COLO829 (cell line): ENCODE measurements around the gene TUBGCP6.

ENCODE experiments used
- DNase-seq: peaks from one replicate; pipeline ENCODE4 v3.0.0; 2012; ENCODE audit warnings: low spot score

Gene TUBGCP6, protein sequence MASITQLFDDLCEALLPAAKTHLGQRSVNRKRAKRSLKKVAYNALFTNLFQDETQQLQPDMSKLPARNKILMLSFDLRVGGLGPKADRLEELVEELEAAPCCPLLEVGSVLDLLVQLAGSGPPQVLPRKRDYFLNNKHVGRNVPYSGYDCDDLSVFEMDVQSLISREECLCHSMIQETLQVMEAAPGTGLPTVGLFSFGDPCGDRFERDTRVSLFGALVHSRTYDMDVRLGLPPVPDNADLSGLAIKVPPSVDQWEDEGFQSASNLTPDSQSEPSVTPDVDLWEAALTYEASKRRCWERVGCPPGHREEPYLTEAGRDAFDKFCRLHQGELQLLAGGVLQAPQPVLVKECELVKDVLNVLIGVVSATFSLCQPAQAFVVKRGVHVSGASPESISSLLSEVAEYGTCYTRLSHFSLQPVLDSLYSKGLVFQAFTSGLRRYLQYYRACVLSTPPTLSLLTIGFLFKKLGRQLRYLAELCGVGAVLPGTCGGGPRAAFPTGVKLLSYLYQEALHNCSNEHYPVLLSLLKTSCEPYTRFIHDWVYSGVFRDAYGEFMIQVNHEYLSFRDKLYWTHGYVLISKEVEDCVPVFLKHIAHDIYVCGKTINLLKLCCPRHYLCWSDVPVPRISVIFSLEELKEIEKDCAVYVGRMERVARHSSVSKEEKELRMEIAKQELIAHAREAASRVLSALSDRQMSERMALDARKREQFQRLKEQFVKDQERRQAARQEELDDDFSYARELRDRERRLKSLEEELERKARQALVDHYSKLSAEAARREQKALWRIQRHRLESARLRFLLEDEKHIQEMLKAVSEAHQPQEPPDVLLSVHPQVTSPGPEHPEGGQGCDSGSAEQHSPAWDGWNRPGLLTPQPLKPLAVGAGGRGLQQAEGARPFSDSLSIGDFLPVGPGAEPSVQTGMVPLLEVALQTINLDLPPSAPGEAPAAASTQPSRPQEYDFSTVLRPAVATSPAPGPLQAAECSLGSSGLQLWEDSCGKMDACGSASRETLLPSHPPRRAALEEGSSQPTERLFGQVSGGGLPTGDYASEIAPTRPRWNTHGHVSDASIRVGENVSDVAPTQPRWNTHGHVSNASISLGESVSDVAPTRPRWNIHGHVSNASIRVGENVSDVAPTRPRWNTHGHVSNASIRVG (N-terminal part only)

DNA sequence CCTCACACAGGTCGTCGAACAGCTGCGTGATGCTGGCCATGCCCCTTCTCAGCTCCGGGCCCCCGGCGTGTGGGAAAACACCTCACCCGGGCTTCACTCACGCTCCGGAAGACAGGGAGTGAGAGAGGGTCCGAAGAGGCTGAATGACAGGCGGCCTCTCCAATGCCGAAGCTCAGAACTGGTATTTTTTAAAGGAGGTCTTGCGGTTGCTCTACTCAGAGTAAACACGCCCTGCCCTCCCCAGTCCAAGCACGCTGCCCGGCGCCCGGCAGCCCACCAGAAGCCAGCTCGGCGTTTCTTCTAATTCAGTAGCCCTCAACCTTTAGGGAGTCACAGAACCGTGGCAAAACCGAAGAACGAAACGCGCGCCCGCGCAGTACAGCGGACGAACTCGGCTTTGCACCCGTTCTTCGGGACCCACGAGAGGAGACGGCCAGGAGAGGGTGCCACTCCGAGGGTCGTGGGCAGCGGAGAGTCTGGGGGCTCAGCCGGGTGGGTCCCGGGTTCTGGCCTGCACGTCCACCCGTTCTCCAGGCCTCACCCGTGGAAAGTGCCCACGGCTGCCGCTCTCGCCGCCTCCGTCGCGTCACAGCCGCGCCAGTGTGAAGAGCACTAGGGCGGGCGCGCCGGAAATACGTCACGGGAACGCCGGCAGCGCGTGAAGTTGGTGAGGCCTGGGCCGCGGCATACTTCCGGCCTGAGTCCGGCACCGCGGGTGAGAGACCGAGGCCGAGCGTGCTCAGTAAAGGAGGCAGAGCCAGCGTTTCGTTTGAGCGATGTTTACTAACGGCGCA, at the start of gene TUBGCP6:
Gene TUBGCP6 (minus strand): TSS at position 604 of the 794 bp plus-strand sequence. CDS start 564 bp downstream, at position 40.
- peak; percentile 90 for DNase-seq

DNA sequence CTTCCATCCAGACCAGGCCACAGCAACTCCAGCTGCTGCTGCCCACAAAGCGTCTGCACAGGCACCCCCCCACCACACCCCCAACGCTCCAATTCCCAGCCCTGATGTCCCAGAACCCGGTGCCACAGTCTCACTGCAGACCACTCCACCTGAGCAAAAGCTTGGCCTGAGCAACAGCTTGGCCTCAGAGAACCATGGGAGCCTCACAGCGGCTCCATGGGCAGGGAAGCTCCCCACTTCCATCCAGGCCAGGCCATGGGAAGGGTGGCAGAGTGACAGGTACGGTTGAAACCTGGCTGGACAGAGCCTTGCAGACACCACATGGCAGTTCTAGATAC, 49.5 kb upstream of the TUBGCP6 start:
- DNase-seq = no peak

DNA sequence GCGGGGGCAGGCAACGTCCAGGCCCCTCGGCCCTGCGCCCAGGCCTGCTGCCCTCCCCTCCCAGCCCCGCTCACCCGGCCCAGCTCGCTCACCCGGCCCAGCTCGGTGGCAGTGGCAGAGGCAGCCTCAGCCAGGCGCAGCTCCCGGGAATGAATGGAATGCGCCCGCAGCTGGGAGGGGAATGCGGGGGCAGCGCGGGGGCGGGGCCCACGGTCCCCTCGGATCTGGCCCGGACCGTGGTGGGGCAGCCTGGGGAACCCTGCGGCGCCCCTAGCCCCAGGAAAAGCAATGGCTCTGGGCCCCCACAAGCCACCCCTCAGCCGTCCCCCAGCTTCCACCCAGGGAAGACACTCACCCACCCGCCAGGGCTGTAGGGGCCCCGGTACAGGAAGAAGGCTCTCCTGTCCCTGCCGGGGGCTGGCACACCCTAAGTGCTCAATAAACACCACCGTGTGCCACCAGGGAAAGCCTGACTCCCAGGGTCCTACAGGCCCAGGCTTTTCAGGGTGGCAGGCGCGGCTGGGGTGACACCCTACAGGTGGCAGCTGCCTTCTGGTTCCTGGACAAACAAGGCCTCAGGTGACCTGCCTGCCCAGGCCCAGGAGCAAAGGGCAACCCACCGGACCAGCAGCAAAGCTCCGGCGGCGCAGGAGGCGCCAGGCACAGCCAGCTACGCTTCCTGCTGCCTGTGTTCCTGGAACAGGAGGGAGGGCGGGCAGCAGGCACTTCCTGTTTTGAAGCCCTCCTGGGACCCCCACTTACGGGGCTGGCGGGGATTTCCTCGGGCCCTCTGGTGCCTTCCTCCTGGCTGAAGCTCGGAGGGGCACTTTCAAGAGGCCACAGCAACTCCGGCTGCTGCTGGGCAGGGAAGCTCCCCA, 48.9 kb upstream of the TUBGCP6 start:
- no peak for DNase-seq

DNA sequence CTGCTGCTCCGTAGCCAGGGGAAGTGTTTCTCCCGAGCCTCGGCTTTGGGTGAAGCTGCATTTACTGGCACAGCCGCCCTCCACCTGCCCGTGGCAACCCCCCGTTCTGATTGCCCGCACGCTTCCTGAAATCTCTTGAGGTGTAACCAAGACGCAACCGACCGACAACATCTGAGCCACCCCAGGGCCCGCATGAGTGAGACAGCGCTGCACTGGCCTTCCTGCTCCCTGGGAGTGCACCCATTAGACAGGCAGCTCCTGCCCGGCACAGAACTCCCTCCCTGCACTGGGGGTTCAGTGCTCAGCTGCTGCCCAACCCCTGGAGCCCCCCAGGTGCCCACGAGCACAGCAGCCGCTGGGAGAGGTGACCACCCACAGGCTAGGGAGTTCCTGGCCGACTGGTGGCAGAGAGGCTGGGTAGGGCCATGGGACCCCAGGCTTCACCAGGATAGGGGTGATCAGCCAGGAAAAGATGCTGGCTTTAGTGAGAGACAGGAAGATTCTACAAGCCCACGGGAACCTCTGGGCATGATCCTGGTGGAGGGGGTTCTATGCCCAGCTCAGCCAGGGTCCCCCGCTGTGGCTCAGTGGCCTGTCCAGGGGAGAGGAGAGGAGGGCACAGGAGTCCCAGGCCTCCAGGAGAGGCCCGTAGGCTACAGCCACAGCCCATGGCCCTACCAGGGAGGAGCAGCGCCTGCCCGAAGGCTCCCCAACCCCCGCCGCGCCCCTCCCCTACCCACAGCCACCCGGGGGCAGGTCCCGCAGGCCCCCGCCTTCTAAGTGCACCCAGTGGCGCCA, 48.0 kb upstream of the TUBGCP6 start:
- DNase-seq = no peak

DNA sequence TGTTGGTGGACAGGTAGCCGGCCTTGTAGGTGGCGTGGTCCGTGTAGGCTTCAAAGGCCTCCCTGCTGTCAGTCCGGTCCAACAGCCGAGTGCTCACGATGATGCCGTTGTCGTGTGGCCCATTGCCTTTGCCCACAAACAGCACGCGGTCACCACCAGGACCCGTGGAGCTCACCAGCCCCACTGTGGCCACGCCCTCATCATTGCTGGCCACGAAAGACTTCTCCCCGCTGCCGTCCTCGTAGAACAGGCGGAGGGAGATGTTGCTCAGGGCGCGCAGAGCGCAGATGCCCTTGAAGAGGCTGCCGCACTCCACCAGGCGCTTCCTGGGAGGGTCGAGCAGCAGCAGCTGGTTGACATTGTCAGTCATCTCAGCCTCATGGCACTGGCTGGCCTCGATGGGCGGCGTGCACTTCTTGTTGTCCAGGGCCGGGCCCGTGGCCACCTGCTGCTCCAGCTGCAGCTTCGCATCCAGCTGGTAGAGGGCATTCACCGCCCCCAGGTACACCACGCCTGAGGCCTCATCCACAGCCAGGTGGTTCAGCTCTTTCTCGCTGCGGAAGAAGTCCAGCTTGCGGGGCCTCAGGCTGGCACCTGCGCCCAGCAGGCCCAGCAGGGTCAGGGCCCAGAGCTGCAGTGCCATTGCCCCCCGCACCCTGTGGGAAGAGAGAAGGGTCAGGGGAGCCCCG, 45.3 kb upstream of the TUBGCP6 start:
- no peak for DNase-seq

DNA sequence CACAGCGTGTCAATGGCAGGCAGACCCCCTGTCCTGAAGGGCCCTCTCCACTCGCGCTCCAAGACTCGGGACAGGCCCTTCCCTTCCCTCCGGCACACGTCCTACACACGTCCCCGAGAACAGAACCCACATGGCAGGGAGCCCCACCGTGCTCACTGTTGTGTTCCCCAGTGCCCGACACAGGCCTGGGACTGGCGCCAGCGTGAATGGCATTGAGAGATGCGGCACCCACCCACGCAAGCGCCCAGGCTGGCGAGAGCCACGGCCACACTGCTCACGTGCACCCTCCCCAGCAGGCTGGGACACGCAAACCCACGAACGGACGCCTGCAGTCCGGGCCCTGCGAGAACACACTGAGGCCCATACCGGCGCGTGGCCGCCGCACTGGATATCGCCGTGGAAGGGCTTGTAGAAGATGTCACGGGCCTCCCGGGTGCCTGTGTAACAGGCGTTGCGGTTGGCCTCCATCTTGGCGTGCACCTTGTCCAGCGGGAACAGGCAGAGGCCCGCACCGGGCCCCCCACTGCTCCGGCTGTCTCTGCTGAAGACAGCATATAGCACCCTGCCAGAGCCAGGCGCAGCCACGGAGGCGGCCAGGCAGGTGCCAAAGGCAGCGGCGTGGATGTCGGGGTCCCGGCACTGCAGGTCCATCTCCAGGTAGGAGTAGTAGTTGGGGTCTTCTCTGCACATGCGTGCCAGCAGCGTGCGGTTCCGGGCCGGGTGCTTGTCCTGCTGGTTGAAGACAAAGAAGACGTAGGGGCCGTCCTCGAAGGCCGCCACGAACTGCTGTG, 44.5 kb upstream of the TUBGCP6 start:
- DNase-seq = no peak

DNA sequence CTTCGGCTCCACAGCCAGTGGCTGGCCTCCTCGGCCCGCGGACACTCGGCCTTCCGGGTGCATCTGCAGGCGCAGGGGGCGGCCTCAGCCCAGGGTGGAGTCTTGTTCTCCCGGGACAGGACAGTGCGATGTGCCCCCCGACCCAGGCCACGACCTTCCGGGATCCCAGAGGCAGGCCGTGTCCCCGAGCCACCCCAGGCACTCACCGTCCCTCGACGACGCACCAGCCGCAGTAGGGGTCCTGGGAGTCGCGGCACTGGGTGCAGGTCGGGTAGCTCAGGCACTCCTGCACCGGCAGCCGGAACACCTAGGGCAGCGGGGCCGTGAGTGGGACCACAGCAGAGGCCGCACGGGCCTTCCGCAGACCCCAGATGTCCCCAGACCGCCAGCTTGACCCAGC, 42.9 kb upstream of the TUBGCP6 start:
- DNase-seq = no peak

DNA sequence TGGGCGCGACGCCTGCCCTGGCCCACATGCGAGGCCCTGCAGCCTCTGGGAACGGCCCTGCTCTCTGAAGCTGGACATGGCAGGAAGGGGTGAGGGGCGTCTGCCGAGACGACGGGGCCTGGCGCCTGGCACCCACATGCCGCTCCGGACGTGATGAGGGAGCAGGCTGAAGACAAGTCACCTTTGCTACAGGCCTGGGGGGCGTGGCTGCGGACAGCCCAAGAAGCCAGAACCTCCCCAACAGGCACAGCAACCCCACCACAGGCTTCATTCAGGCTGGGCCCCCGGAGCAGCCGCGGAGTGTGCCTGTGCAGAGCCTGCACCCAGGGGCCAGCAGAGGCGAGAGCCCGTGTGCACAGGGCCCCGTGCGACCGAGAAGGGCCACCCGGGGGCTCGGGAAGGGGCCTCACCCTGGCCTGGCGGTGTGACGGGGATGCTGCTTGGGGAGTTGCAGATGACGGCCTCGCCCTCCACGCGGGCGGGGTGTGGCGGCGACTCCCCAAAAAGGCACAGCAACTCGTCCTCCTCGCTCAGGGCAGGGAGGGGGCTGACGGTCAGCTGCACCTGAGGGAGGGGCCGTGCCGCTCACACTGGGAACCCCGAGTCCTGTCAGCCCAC, 42.0 kb upstream of the TUBGCP6 start:
- DNase-seq = no peak

DNA sequence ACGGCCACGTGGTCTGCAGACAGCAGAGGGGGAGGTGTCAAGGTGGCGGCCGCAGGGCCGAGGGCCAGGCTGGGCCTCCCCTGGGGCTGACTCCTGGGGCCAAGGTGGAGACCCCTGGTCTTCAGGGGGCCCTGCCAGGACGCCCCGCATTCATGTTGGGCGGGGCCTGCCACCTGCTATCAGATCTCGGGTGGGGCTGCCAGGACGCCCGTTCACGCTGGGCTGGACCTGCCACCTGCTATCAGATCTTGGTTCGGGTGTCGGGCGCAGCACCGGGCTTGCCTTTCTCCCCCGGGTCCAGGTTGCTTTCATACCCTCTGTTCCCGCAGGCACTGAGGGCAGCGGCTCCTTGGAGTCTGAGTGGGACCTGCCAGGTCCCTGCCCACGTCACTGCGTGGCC, 41.5 kb upstream of the TUBGCP6 start:
- no peak for DNase-seq

DNA sequence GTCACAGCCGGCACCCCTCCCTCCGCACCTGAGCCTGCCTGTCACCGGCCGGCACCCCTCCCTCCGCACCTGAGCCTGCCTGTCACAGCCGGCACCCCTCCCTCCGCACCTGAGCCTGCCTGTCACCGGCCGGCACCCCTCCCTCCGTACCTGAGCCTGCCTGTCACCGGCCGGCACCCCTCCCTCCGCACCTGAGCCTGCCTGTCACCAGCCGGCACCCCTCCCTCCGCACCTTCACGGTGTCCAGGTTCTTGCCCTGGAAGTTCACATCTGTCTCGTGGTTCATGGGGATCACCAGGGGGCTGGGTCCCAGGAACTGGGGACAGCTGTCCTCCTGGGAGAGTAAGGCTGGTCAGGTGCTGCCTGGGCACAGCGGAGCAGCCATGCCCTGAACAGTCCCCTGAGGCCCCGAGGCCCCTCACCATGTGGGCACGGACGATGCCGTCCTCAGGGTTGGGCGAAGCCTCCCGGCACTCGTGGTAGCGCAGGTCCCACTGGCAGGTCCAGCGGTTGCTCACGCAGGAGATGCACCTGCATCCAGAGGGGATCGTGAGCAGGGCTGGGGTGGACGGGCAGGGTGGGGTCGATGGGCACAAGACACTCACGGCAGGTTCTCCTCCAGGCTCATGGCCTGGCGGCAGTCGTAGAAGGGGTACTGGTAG, 40.9 kb upstream of the TUBGCP6 start:
- DNase-seq = no peak

DNA sequence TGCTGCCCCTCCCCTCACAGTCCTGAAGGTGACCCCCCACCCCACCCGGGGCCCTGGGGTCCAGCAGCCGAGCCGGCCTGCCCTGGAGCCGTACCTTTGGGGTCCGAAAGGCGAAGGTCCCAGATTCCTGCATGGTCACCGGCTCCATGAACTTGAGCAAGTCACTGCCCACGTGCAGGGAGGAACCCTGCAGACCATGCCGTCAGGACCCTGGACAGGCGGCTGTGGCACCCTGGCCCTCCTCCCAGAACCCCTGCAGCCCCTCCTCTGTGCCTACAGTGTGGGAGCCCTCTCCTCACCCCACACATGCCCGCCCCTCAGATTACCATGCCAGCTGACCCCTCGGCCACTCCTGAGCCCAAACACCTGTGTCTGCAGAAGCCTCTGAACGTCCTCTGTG, 39.7 kb upstream of the TUBGCP6 start:
- no peak for DNase-seq

DNA sequence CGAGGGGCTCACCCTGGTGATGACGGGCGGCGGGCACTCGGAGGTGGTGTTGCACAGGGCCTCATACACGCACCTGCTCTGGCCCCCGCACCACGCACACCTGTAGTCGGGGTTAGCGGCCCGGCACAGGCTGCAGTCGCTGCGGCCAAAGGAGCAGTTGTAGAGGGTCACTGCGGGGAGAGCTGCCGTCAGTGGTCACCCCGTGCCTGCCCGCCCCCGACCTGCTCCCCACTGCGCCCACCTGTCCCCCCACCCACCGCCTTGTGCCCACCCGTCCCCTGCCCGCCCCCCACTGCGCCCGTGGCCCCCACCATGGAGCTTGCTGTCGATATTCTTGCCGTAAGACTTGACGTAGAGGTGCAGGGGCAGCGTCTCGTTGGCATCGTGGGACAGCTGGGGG, 39.0 kb upstream of the TUBGCP6 start:
- DNase-seq = no peak

DNA sequence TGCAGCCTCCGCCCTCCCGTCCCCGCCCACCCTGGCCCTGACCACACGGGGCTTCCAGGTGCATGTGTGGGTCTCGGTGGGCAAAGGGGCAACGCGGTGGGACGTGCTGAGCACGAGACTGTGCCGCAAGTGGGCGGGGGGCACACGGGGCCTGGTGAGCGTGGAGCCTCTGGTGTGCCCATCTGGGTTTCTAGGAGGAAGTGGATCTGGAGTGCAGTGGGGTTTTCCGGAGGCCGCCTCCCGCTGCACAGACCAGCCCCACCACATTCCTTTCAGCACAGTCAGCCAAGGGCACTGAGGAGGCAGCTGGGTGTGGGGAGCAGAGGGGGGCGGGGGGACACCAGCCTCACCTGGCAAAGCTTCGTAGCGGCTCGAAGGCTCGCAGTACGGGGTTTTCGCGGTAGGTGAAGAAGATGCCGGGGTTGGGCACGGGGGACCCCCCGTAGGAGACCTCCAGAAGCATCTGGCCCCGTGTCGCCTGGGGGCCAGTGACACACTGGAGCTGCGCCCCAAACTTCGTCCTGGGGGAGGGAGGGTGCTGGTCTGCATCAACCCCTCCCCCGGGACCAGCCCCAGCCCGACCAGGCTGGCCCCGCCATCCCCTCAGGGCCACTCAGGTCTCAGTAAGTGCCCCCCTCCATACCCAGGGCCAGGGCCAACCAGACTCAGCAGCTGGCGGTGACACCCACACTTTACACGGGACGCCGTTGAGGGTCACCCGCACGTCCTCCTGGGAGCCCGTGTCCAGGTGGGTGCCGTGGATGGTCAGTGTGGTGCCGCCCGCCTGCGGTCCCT, 37.7 kb upstream of the TUBGCP6 start:
- no peak for DNase-seq

DNA sequence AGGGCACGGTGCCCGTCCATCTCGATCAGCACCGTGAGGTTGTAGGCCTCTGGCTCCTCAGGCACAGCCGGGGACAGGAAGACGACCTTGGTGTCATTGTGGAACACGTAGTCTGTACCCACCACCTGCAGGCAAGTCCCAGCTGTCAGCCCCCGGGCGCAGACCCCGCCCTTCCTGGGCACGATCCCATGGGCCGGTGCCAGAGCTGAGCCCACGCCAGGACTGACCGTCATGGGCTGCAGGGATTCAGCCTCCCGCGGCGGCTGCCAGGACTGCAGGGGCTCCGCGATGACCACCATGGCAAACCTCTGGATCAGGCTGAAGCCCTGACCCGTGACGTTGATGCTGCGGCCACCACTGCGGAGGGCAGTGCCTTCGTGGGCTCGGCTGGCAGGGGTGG, 37.1 kb upstream of the TUBGCP6 start:
- no peak for DNase-seq

DNA sequence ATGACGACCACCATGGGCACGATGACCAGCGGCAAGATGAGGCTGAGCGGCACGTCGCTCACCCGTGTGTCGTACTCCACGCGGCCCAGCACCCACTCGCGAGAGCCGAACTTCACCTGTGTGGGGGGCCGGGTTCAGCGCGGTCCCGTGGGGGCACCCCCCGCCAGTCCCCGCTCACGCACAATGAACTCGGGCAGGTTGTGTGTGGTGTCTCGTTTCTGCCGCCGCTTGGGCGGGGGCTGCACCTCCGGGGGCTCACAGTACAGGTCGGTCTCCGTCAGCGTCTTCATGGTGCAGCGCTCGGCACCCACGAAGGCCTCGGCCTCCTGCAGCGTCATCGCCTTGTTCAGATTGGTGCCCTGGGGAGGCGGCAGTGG, 36.5 kb upstream of the TUBGCP6 start:
- DNase-seq = no peak

DNA sequence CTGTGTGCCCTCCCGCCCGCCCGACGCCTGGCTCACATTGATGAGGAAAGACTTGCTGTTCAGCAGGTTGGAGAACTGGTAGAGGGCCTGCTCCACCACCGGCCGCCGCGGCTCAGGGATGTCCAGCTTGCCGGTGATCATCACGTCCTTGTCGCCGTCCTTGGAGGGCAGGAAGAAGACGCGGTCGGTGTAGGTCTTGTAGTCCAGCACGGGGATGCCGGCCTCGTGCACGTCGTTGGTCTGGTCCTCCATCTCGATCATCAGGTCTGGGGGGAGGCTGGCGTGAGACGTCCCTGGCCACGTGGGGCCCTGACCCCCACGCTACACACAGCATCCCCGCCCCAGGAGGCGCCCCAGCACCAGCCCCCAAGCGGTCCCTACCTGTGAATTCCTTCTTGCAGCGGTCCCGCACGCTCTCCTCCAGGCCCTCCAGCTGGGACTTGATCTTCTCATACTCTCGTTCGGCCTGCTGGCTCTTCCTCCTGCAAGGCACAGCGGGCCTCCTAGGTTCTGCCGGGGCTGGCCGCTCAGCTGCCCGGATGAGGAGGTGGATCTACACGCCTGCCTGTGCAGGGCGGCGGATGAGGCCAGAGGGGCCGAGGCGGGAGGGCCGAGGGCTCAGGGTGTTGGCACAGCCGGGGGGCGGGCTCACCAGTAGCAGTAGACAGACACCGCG, 36.0 kb upstream of the TUBGCP6 start:
- DNase-seq = no peak
